Measurements from ENCODE around the gene INTS14. TPM values are rescaled to one million over a fixed set of nuclear protein-coding genes. Genes with fewer than 3 reads are reported as not detected.

Gene INTS14
- total RNA-seq, 1 experiment from 2014 or later = 41.2 TPM

GRCh38 chr15:65612949-65613744, 2.2 kb upstream of the INTS14 start:
- intact Hi-C loops (cut with micrococcal nuclease; ENCODE audit: unreplicated experiment) = no loop called here
- ChIA-PET CTCF (interaction anchor here (1.2 kb wide), 1 partner anchor 256 kb away, joined by 3 read pairs; the partner anchor contains the start of gene RAB11A), POLR2A (no interaction called here)

GRCh38 chr15:65612616-65612946, 1.6 kb upstream of the INTS14 start:
- ChIA-PET POLR2A (no interaction called here), CTCF (interaction anchor here (1.2 kb wide), 1 partner anchor 257 kb away, joined by 3 read pairs; the partner anchor contains the start of gene RAB11A)
- H3K27me3 ChIP-seq (ENCODE audit: control insufficient read depth, insufficient read depth, low read length) = no peaks in the 10 kb centered on the region
- peaks cover 20% of the 10 kb centered on the region for H3K4me1 ChIP-seq (ENCODE audit: control insufficient read depth, insufficient read depth, low read length)
- no peak overlapping the region for H3K4me3 ChIP-seq (ENCODE audit: low read depth in 2 of 2, low read length in 2 of 2)
- H3K9me3 ChIP-seq (ENCODE audit: control insufficient read depth, insufficient read depth, low read depth, low read length) = no peaks in the 10 kb centered on the region
- in situ Hi-C loops (cut with HindIII; ENCODE audit: low pct_unique_long_range_greater_than_20kb, low sequenced_read_pairs) = no loop called here
- no peak for ATAC-seq
- BruUV-seq (replicated peaks) = no TSS peak
- no peak for DNase-seq (ENCODE audit: low read depth, low spot score)
- intact Hi-C loops (cut with micrococcal nuclease; ENCODE audit: unreplicated experiment) = no loop called here
- no peaks in the 10 kb centered on the region; the same call in 1 of the 2 replicates for H3K36me3 ChIP-seq (ENCODE audit: control insufficient read depth, insufficient read depth, low read length)
- H3K27ac ChIP-seq (ENCODE audit: low read length) = 0 out of 2 replicates have a peak overlapping the region, but pooled peaks have one; percentile 31
- no peak for TF ChIP-seq REST (IDR thresholded peaks at IDR 0.05; ENCODE audit: insufficient read depth in 1 of 2, low read depth in 2 of 2, low read length in 1 of 2)
- TF ChIP-seq TCF7L2 (IDR thresholded peaks at IDR 0.05; ENCODE audit: low read depth, low read length) = no peak
- TF ChIP-seq CTCF (IDR thresholded peaks at IDR 0.05) = no peak
- TF ChIP-seq SIN3A (IDR thresholded peaks at IDR 0.05; ENCODE audit: borderline replicate concordance, insufficient read depth, low read depth, low read length) = no peak

More at GRCh38 chr15:65612949-65613744, 2.2 kb upstream of the INTS14 start:
- H3K4me3 ChIP-seq (ENCODE audit: low read depth in 2 of 2, low read length in 2 of 2) = no peak overlapping the region
- DNase-seq (ENCODE audit: low read depth, low spot score) (no peak), ATAC-seq (no peak)
- in situ Hi-C loops (cut with HindIII; ENCODE audit: low pct_unique_long_range_greater_than_20kb, low sequenced_read_pairs) = no loop called here
- no TSS peak for BruUV-seq (replicated peaks)
- H3K36me3 ChIP-seq (ENCODE audit: control insufficient read depth, insufficient read depth, low read length) = no peaks in the 10 kb centered on the region; the same call in 1 of the 2 replicates
- H3K4me1 ChIP-seq (ENCODE audit: control insufficient read depth, insufficient read depth, low read length) = peaks cover 20% of the 10 kb centered on the region
- no peaks in the 10 kb centered on the region for H3K9me3 ChIP-seq (ENCODE audit: control insufficient read depth, insufficient read depth, low read depth, low read length)
- H3K27me3 ChIP-seq (ENCODE audit: control insufficient read depth, insufficient read depth, low read length) = no peaks in the 10 kb centered on the region
- 0 out of 2 replicates have a peak overlapping the region, but pooled peaks have one; percentile 31 for H3K27ac ChIP-seq (ENCODE audit: low read length)
- TF ChIP-seq POLR2AphosphoS5 (IDR thresholded peaks at IDR 0.05; ENCODE audit: low read depth, low read length) (no peak), CTCF (IDR thresholded peaks at IDR 0.05) (no peak), REST (IDR thresholded peaks at IDR 0.05; ENCODE audit: insufficient read depth in 1 of 2, low read depth in 2 of 2, low read length in 1 of 2) (no peak), TCF7L2 (IDR thresholded peaks at IDR 0.05; ENCODE audit: low read depth, low read length) (no peak), SIN3A (IDR thresholded peaks at IDR 0.05; ENCODE audit: borderline replicate concordance, insufficient read depth, low read depth, low read length) (no peak)

Data from Panc1 (cell line).